T-helper 1 cell treated with Interleukin-12 subunit alpha and Interleukin-12 subunit beta and Interleukin-4 antibody, amounts not matched to agents 30 ng/mL and 1 ng/mL, for 36 hours (primary cell): ENCODE data around the gene IRF2. TPM values are rescaled to one million over a fixed set of nuclear protein-coding genes. Genes with fewer than 3 reads are reported as not detected.

ENCODE experiments used
- intact Hi-C: fragments of 100-400 bp; cut with micrococcal nuclease; formaldehyde crosslinking; loops from one replicate; pipeline ENCODE4 v1.15.1; 2024
- total RNA-seq: library from RNA; stranded (reverse); gene quantifications from 2 replicates; pipeline ENCODE4 v1.2.3, GENCODE V29; 2022

Gene IRF2
- total RNA-seq, 1 donor from 2014 or later, result 115 TPM

DNA sequence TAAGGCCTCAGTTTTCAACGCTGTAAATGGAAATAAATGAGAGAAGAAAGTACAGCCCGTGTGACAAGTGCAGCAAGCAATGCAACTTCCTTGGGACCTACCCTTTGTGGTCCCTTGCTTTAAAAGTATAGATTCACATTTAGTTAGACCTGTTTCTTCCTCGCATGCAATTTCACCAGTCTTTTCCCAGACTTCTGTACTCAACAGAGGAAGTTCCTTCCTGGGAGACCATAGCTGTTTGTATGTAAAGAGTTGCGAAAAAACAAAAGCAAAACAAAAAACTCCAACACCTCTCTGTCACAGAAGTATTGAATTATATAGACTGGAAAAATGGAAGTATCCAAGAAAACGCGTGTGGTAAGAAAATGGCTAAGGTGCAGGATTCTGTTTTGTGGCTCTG lies 1.1 kb upstream of the IRF2 start:
- intact Hi-C loops, result loop anchor here (1.0 to 10.0 kb wide), 5 partner anchors 31 to 1558 kb away; partner anchors contain the start of genes CDKN2AIP, CFAP97, DCTD and SNX25

DNA sequence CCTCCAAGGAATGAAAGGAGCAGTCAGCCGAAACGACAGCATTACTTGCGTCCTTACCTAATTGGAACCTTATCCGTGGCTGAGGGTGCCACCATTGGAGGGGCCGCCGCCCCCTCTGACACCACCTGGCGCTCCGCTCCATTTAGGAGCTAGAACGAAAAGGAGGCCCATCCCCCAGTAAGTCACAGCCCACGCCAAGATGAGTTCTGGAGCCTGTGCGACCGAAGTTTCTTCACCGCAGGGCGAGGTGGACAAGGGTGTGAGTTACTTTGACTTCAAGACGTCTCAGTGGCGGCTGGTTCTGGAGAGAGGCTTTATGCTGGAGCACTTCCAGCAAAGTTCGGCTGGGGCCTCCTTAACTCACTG lies 729 bp upstream of the IRF2 start:
- intact Hi-C loops, result loop anchor here (1.0 to 10.0 kb wide), 5 partner anchors 31 to 1558 kb away; partner anchors contain the start of genes CDKN2AIP, CFAP97, DCTD and SNX25

DNA sequence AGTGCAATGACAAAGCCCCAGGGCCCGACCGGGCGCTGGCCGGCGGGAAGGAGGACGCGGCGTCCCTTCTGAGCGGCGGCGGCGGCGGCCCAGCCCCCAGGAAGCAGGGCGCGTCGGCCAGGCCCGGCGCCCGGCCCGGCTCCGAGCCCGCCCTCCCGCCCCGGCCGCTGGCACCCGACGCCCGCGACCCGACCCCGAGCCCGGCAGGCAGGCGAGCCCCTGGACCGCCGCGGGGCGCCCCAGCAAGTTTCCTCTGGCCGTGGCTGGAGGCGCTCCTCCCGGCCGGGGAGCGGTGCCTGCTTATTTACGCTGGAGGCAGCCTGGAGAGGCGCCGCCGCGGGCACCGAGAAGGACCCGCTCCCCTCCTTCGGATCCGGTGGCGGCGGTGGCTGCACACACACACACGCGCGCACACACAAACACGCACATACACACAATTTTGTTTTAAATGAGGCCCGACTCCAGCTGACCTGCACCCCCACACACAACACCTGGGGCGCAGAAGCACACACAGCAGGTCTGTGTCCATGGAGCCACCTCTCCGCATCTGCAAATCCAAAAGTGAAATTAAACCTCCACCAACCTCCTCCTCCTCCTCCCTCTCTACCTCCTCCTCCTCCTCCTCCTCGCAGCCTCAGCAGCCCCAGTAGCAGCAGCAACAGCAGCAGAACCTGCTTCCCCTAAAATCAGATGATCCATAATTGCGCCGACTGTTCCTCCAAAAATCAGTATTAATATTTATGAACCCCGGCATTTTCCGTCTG lies 669 bp downstream of the IRF2 start:
- intact Hi-C loops, result loop anchor here (1.0 to 10.0 kb wide), 18 partner anchors 41 to 1029 kb away; partner anchors contain the start of genes ACSL1, ANKRD37, CASP3 and CDKN2AIP

DNA sequence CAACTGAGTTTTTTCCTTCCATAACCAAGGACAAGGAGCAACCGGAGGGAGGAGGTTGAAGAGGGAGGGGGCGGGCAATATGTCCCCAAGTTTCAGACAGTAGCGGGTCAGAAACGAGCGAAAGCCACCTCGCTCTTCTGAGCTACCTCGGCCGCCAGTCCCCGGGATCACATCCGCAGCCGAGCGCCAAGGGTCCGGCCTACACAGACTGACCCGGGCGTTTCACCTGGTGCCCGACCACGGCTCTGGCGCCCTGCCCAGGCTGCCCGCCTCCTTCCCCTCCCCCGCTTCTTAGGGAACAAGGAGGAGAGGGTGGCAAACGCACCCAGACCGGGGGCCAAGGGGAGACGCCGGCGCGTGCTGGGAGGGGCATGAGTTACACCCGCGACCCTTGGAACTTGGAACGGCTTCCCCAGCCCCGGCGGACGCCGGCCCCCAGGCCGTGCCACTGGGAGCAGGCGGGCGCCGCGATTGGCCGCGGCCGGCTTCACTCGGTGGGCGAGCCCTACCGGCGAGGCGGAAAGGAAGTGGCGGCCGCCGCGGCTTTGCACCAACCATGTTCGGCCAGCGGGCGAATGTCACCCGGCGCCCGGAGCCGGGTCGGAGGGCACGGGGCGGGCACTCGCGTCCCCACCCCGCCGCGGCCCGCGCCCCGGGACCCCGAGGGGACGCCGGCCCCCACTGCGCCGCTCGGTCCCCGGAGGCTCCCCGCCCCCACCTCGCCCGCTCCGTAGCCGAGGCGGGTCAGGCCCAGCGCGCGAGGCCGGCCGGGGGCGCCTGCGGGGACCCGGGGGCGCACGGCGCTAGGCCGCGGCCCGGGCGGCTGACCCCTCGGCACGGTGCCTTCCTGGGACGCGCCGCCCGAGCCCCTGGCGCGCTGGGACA lies 1.5 kb downstream of the IRF2 start:
- intact Hi-C loops, result loop anchor here (1.0 to 10.0 kb wide), 4 partner anchors 14 to 1028 kb away; partner anchors contain the start of genes CDKN2AIP, CFAP97 and SNX25

DNA sequence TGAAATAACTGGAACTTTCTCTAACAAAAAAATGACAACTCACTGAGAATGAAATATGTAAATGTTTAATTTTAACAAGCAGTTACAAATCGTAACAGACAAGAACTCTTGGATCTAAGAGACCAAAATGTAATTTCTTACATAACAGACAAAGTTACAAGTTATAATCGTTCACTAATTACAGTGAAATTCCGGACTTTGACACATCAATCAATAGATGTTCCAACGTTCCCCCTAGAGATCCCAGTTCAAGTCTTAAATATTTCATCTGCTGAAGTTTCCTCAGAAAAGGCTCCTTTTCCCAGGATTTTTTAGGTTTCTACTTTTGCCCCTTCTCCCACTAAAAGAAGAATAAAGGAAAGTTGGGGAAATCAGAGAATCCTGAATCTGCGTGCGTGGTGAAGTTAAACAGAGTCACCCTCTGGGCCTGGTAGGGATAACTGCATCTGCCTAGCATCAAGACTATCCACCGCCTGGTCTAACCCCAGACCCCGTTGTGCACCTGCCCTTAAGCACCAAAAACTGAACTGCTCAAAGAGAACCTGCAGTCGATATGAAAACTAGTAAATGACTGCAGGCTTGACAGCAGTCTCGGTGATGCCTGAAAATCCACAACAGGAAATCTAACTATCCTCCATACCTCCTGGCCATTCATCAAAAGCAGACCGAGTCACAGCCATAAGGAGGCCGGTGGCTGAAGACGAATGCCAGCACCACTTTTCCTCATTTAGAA lies 2.3 kb downstream of the IRF2 start:
- intact Hi-C loops, result loop anchor here (1.0 to 10.0 kb wide), 4 partner anchors 13 to 1027 kb away; partner anchors contain the start of genes CDKN2AIP, CFAP97 and SNX25

DNA sequence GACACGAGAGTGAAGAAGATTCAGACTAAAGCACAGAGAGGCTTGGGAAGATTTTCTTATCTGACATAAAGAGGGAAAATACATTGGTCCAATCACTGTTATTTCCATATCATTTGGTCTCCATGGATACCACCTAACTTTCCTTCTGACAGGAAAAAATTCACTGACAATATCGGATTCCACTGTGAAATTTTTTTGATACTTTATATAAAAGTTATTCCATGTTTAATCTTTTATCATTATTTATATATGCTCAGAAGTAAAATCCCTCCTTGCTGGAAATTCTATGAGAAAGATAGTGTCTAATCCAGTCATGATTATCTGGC lies 3.6 kb downstream of the IRF2 start:
- intact Hi-C loops, result loop anchor here (10.0 kb wide), 2 partner anchors 734 to 1026 kb away; partner anchors contain the start of genes CDKN2AIP, CFAP97 and SNX25

DNA sequence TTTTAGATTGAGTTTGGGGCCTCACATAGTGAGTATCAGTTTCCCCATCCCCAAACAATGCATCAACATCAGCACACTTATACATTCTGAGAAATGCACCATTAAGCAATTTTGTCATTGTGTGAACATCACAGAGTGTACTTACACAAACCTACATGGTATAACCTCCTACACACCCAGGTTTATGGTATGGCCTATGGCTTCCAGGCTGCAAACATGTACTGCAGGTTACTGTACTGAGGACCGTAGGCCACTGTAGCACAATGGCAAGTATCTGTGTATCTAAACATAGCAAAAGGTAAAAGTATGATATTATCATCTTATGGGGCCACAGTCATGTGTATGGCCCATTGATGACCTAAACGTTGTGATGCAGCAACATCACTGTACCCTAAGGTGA lies 7.7 kb downstream of the IRF2 start:
- intact Hi-C loops, result no loop called here

DNA sequence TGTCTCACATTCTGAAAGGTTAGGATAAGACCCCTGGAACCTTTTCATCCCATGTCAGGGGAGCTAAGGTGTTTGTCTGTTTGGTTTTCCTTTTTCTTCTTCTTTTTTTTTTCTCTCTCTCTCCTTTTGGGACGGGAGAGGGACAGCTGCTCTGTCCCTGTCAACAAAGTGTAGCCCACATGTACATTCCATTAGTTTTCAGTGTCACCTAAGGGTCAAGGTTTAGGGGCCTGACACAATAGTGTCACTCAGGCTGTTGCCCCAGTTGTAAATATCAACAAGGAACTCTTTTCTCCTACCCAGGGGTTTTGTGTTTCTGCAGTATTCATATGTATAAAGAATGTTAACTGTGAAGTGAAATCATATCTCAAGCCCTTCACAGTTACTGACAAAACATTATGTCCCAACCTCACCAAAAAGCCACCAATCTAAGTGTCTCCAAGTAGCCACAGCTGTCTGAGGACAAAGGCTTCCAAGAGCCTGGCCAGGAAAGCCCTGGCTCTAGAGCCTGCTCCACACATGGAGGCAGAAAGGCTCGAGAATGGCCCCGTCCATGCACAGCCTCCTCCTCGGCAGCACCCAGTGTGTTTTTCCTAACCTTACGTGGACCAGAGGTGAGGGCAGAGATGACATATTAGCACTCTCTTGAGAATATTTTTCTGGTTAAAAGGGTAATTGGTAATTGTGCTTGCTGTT lies 9.4 kb downstream of the IRF2 start:
- intact Hi-C loops, result no loop called here

DNA sequence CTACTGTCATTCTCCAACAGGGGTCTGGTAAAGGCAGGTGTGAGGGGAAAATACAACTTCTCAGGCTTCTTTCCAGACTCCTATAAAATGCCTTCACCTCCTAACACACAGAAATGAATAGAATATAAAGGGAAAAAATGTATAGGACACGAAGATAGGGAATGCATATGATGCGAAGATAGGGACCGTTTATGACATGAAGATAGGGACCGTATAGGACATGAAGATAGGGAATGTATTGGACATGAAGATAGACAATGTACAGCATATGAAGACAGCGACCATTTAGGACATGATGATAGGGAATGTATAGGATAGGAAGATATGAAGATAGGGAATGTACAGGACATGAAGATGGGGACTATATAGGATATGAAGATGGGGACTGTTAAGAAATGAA lies 10.5 kb downstream of the IRF2 start:
- intact Hi-C loops, result no loop called here

DNA sequence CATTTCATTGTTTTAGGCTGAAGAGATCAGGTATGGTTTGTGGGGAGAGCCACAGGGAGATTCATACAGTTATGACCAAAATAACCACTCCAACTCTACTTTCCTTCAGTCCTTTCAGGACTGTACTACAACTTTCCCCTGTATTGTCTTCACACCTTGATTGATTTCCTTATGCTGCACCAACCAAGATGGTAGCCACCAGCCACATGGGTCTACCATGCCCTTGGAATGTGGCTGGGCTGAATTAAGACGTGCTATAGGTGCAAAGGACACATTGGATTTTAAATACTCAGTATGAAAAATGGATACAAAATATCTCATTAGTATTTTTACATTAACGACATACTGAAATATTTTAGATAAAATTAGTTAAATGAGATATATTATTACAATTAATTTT lies 11.2 kb downstream of the IRF2 start:
- intact Hi-C loops, result no loop called here

DNA sequence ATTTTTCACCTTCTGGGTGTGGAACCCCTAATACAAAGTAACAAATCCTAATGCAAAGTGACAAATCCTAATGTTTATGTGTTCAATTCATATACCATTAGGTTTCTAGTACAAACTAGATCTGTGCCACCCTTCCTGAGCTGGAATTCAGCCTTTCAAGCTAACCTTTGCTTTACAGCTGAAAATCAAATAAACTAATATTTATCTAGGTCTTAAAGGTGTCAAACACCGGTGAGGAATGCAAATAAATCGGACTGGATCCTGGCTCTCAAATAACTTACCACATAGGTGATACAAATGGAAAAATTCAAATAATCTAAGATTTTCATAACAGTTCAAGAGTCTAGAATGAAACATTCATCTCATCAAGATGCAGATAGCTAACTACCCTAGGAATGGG lies 11.6 kb downstream of the IRF2 start:
- intact Hi-C loops, result no loop called here

DNA sequence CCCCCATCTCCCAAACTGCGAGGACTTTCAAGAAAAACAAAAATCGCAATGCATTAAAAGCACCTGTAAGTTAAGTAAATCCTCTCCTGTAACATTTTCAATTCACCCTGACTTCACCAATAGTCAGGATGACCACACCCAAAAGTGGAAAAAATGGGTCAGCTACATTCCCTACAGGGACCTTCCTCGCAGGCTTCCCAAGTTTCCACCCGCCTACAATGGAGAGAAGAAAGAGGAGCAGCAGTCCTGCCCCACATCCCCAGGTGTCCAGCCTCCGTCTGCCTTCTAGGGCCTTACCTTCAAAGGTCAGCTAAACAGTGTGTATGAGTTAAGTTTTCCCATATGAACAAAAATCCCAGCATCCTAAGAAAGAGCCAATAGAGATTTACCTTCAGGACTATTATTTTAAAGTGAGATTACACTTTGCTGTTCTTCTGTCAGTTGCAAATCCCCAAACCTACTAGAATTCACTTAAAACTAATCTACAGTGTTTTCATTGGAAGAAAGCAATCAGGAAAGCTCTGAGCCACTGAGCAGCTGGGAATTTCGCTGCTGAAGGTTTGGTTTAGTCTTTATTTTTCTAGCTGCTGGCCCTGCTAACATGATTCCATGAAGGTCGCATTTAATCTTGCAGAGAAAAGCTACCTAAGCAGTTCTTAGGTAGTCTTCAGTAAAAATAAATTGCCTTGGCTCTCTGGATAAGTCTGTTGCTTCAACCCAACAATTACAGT lies 12.5 kb downstream of the IRF2 start:
- intact Hi-C loops, result no loop called here

DNA sequence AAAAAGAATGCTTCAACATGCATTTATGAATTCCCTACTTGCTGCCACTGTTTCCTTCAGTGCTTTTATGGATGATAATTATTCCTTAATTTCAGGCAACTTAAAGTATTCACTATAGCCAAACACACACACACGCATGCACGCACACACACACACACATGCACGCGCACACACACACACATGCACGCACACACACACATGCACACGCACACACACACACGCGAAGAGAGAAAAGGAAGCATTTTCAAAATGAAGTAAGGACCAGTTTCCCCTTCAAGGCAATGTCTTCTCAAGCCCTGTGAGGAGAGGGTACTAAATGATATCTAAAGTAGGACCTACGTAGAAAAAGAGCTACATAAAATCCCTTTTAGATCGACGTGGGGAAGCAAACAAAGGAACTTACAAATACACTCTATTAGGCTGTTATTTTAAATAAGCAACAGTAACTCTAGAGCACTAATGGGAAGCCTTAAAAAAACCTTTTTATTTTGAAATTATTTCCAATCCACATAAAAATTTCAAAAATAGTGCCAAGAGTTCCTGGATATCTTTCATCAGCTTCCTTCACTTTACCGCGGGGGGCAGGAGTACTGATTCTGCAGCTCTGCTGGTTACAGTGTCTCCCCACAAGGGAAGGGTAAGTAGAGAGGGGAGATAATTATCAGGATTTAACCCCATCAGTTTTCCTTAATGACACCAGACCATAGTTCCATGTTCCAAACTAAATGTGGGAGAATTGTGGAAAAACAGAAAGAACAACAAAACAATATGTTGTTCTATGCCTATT lies 13.7 kb downstream of the IRF2 start:
- intact Hi-C loops, result no loop called here

DNA sequence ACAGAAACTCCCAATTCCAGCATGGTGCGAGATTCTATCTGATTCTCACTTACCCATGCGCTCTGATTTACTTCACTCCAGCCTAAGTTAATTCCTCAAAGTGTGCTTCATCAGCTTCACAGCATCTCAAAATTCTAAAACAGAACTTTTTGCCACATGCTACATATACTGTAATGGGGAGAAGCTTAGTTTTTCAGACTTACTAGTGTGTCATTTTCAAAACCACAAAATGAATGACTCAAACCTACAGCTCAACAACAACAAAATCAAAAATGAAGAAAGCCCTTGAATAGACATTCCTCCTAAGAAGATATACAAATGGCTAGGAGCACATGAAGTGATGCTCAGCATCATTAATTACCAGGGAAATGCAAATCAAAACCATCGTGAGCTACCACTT lies 14.9 kb downstream of the IRF2 start:
- intact Hi-C loops, result loop anchor here (1.0 kb wide), 1 partner anchor 13 kb away; no protein-coding TSS in a partner anchor

DNA sequence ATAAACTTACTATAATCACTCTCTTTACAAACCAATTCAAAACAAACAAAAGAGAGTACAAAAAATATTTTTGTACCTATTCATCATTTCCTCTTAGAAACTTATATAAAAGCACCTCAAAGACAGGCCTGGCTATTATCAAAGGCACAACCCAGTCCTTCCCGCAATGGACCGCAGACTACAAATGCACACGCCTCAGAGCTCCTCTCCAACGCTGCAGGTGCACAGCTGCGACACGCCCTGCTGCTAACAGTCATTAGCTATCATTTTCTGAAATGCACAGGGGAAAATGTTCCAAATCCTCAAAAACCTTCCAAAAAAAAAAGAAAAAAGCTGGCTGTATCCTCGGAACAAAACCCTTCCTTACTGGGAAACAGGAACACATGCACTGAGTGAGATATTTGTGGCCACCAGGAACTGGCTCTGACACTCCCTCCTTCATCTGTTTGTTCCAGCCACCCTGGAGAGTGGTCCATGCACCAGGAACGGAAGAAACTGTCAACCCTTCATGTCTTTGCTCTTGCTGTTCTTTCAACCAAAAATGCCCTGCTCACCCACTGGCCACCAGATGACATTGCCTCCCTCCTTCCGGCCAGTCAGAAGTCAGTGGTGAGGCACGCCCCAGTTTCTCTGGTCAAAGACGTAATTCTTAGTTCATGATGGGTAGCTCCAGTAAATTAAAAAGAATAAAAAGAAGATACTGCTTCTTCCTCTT lies 16.7 kb downstream of the IRF2 start:
- intact Hi-C loops, result no loop called here

DNA sequence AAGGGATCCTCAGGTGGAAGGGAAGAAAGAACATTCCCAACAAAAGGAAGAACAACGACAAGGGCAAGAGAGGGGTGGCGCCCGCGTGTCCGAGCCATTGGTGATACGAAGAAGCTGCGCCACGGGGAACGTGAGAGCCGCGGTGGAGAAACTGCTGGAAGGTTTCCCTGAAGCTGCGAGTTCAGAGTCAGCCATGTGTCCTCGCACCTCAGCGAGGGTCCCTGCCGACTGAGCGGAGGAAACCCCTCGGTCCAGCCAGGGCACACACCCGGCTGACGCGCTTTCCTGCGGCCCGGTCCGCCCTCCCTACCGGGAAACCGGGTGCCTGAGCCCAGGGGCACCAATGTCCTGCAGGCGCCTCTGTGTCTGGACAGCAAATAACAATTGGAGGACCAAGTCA lies 18.0 kb downstream of the IRF2 start:
- intact Hi-C loops, result no loop called here

DNA sequence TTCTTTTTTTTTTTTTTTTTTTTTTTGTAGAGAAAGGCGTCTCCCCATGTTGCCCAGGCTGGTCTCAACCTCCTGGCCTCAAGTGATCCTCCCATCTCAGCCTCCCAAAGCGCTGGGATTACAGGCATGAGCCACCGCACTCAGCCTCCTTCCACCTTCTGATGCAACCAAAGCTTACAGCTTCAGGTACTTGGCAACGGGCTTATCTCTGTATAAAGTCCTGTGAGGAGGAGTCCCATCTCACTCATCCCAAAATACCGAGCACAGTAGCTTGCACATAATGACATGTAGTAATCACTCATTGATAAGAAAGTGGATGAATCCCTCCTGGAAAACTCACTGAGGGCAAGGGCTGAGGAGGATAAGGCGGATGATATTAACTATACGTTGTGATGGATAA lies 19.1 kb downstream of the IRF2 start:
- intact Hi-C loops, result no loop called here

DNA sequence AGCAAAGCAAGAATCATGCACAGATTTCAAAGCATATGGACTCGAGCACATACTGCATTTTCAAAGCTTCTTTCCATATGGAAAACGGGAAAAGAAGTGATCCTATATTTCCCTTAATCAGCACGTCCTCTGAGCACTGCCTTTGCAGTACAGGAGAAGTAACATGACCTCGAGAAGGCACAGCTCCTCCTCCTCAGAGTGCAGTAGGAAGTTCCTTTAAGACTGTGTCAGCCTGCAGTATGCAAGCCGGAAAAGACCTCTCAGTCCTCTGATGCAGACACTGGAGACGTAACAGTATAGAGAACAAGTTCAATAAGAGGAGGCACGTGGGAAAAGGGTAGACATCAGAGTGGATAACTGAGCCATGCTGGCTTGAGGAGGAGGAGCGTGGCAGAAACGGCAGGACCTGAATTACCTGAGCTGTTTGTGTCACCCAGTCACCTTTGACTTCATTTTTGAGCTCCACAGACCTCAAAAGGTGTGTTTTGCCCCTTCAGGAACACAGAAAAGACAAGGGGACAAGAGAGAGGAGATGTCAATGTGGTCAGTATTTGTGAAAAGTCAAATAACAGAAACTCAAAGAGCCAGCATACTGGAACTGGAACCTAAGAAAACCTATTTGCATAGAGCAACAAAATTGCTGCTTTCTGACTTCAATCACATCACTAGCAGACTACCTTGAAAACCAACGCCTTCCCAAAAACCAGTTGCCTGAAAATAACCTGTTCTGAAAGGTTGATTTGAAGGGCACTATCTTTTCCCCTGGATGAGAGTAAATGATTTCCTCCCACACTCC lies 20.8 kb downstream of the IRF2 start:
- intact Hi-C loops, result loop anchor here (1.0 to 2.0 kb wide), 5 partner anchors 19 to 189 kb away; no protein-coding TSS in a partner anchor
